Tongue (tissue), 2 donors: Measurements from ENCODE around the gene RAB31. TPM values are rescaled to one million over a fixed set of nuclear protein-coding genes. Genes with fewer than 3 reads are reported as not detected.
A peak's percentile ranks its signal among the peaks of the same experiment; 100 is the strongest.
"Not testable (repeated sequence)": the region's sequence is repeated elsewhere in the genome, so short reads cannot be mapped to it uniquely, and the experiment has no call there.

ENCODE experiments used
- DNase-seq: peaks from one replicate; pipeline ENCODE4 v3.0.0-alpha.2; 2015
- total RNA-seq: library from RNA; depleted of rRNA; stranded (reverse); fragments of >200 nt; gene quantifications from one replicate; pipeline ENCODE4 v1.2.3, GENCODE V29; 2014

RAB31 gene, protein sequence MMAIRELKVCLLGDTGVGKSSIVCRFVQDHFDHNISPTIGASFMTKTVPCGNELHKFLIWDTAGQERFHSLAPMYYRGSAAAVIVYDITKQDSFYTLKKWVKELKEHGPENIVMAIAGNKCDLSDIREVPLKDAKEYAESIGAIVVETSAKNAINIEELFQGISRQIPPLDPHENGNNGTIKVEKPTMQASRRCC
- 31.0 TPM for total RNA-seq

DNA sequence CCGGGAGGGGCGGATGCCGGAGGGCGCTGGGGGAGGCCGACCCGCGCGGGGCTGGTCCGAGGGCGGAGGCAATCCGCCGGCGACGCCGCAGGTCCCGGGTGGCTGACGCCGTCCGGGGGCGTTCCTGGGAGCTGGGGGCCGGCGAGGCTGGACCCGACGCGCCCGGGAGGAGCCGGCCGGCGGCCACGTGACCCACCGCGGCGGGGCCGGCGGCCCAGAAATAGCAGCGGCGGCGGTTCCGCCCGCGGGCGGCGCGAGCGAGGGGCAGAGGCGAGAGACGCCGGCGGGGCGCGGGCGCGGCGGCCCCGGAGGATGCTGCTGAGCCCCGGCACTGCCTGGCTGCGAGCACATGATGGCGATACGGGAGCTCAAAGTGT, at the start of gene RAB31:
TSS of gene RAB31 (plus strand) at position 245 of the 377 bp plus-strand sequence. CDS start at position 350, 105 bp downstream.
- peak; percentile 82 for DNase-seq

DNA sequence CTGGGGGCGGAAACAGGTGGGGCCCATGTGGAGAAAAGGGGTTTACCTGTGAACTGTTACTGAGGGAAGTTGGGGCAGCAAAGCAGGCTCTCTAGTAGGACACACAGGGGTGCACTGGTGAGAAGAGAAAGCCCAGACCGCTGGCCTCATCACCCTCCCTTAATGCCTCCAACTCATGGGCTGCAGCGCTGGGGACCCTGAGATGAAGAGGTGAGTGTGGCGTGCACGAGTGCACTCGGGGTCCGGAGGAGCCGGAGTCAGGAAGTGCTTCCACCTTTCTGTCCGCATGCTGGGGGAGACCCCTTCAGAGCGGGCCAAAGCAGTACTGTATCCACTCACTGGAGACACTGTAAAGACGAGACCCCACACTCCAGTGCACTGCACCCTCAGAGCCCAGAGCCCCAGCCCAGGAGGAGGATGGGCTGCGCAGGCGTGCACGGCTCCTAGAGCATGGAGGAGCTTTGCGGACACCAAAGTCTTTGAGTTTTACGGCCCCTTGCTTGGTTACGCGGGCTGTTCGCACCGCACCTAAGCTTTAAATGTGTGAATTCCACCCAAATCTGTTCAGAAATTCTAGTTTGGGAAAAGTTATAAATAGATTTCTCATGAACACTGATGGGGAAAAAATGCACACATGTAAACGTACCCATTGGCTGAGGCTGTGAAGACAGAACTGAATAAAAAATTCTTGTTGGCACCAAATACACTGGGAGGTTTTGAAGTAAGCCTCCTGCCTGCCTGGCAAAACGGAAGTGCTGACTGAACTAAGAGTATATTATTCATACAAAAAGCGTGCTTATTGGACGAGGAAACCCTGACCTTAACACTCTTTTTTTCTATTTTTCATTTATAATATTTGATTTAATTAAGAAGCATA, 48.4 kb upstream of the RAB31 start:
- no peak for DNase-seq

DNA sequence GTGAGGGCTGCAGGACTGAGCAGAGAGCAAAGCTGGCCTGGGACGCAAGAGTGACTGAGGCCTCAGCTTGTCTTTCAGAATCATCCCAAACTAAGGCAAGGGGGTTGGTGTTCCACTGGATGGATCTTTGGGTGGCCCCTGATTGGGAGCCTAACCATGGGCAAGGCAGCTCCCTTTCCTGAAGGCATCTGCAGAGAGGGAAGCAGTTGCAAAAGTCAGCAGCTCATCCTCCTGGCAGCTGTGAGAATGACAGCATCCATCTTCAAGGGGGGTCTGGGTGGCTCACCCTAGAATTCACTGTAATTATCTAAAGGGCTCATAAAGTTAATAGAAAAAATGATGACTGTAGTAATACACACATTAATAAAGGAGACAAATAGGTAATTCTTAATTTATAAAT, 46.5 kb upstream of the RAB31 start:
- DNase-seq, result no peak

GRCh38 chr18:9663377-9663776, 44.7 kb upstream of the RAB31 start:
- DNase-seq, result no peak

DNA sequence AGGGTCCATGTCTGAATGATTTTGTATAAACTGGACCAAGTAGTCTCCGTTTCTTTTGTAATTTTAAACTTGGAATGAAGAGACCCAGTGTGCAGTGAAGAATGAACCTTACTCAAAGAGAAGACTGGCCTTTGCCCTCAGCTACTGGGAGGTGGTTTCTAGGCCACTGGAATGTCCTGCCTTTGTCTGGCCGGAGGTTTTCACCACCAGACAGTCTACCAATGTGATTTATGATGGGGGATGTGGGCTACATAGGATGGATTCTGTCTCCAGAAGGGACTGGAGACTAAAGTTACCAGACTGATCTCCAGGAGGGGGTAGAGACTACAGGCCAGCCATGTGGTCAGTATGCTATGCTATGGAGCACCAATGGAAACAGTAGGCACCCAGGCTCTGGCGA, 42.8 kb upstream of the RAB31 start:
- no peak for DNase-seq

DNA sequence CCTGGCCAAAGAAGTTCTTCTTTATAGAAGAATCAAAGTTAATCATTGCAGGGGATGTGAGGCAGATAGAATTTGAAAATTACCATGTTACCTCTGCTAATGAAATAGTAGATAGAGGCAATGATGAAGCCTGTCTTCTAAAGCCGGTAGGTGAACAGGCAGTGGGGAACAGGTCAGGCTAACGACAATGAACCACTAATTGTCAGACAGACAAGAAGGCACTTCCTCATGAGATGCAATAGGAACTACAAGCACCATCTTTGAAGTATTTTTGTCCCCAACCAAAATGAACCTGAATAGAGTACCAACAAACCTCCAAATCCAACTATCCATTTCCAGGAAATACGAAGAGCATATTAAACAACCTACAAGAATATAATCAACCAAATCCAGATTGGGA, 41.6 kb upstream of the RAB31 start:
- DNase-seq, result no peak

DNA sequence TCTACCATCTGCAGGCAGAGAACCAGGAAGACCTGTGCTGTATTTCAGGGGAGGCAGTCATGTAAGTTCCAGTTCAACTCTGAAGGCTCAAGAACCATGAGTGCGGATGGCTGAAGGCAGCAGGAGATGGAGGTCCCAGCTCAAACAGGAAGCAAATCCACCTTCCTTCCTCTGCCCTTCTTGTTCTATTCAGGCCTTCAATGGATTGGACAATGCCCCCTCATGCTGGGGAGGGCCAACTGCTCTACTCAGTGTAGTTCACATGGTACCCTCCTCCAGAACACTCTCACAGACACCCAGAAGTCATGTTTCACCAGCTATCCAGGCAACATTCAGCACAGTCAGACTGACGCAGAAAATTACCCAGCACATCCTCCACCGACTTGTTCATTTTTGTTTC, 39.1 kb upstream of the RAB31 start:
- DNase-seq, result no peak

DNA sequence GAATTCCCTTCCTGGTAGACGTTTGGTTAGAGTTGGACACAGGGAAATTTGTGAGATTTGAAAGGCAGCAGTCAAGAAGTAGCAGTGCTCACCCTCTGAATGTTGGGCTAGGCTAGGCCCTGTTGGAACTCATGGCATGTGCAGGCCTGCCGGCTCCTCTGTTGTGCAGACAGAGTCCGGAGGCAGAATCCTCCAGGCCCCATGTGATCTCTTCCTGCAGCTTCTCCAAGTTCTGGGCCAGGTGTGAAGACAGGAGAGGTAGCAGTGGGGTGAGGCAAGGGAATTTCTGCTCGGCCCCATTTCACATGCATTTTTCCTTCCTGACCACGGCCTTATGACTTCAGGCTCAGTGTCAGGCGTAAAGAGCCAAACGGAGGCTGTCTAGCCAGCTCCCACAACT, 36.9 kb upstream of the RAB31 start:
- no peak for DNase-seq

GRCh38 chr18:9673296-9674251, 34.5 kb upstream of the RAB31 start:
- peak; percentile 48 for DNase-seq

- not testable (repeated sequence) for DNase-seq
These were observed 29.9 kb upstream of the RAB31 start for GRCh38 chr18:9678216-9678615.

- DNase-seq, result no peak
These were observed 29.0 kb upstream of the RAB31 start for GRCh38 chr18:9679125-9679524.

DNA sequence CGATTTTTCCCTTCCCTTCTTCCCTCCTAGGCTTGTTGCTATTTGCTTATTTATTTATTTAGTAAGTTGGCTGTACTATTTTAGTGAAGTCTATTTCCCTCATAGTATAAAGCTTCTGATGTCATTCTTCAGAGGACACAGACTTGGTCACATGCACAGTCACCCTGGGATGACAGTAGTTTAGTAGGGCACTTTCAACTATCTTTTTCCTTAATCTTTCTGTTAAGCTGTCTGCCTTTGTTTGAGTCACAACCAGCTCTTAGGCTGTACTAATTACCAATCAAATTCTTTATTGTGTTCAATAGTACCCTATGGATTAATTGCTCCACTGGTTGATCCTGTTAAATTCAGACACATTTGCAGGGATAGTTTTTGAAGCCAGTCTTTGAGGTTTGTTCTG, 26.9 kb upstream of the RAB31 start:
- DNase-seq, result no peak

DNA sequence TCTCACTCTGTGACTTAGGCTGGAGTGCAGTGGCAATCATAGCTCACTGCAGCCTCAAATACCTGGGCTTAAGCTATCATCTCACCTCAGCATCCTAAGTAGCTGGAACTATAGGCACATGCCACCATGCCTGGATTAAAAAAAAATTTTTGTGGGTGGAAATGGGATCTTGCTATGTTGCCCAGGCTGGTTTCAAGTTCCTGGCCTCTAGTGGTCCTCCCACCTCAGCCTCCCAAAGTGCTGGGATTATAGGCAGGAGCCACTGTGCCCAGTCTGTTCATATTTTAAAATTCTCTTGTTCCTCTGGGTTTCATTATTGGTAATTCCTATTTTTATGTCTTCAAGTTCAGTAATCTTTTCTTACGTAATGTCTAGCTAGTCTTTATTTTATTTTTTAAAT, 25.5 kb upstream of the RAB31 start:
- DNase-seq, result no peak

DNA sequence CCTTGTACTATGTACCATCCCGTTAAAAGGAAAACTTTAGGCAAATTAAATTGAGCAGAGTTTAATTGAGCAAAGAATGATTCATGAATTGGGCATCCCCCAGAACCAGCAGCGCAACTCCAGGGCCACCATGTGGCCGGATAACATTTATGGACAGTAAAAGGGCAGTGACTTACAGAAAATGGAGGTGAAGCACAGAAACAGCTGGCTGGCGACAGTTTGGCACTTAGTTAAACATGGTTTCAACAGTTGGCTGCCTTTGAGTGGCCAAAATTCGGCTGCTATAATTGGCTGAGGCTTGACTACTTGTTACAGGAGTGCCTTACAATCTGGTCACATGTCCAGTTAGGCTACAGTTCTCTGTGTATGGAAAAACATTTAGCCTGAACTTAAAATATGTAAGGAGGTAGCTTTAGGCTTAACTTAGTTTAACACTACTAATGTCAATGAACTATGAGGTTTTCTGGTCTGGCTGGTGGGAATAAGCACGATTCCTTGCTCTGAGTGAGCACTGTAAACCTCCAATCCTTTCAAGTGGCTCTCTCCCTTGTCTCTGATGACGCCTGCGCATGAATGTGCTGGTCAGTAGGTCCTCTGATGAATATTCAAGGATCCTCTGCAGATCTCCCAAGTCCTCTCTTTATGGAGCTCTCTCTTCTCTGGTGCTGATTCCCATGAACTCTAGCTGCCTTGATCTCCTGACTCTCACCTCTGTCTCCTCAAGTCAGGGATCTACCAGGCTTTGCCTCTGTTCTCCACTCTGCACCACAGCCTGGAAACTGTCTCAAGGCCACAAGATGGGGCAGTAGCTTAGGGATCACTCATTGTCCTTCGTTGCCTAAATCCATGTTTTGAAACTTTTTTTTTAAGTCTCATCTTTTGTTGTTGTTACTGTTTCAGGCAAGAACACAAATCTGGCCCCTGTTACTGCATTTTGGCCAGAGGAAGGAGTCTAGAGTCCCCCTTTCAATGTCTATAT, 24.4 kb upstream of the RAB31 start:
- DNase-seq, result peak; percentile 66

DNA sequence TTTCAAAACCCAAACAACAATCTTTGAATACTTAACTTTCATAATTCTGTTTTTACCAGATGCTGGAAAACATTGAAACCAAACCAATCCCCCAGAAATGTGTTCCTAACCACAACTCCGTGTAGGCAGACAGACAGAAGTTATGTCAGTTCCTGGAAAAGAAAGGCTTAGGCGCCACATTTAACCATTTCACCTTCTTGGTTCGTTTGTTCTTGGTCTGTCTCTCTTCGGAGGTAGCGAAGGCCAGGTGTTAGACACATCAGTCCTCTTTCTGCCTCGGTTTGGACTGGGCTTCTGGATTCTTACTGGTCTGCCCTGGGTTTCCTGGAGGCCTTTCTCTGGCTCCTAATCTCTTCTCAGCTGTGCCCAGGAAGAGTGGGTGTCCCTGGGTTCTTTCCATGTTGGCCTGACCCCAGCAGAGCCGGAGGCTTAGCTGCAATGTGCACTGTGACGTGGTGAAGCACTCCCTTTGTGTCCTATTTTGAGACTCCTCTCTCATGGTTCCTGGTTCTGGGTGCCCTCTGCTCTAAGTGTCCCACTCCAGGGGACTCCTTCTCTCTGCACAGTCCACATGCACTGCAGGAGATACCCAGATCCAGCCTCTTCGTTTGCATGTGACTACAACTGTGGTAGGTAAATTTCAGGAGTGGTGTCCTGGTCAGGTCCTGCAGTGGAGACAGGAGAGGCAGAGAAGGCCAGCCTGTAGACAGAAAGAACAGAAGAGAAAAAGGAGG, 23.1 kb upstream of the RAB31 start:
- DNase-seq, result peak; percentile 21

- no peak for DNase-seq
These were observed 22.5 kb upstream of the RAB31 start for GRCh38 chr18:9685615-9685890.

DNA sequence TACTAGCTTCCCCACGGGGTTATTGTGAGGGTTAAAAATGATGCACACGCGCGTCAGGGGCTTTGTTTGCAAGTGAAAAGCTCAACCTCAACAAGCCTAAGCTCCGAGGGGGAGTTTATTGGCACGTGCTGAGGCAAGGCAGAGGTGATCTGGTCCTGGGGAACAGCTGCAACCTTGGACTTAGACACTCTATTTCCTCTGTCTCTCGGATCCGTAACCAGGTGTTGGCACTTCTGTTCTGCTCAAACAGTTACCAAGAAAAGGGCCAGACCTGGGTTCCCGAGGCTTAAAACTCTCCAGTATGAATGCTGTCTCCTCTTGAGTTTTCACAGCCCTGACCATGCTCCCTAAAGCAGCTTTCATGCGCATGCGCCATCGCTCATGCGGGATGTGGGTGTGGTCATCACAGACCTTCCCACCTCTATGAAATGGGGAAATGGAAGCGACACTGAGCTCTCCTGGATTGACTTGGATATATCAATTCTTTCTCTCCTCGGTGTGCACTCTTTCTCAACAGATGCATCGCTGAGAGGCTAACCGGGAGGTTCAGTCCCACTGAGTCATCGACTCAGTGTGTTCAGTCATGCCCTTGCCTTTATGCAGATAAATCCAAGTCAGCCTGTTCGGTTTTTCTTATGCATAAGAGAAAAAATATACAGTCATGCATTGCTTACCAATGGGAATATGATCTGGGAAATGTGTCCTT, 19.9 kb upstream of the RAB31 start:
- no peak for DNase-seq

GRCh38 chr18:9689253-9689652, 18.8 kb upstream of the RAB31 start:
- DNase-seq, result no peak

GRCh38 chr18:9690418-9691188, 17.5 kb upstream of the RAB31 start:
- DNase-seq, result peak; percentile 39

DNA sequence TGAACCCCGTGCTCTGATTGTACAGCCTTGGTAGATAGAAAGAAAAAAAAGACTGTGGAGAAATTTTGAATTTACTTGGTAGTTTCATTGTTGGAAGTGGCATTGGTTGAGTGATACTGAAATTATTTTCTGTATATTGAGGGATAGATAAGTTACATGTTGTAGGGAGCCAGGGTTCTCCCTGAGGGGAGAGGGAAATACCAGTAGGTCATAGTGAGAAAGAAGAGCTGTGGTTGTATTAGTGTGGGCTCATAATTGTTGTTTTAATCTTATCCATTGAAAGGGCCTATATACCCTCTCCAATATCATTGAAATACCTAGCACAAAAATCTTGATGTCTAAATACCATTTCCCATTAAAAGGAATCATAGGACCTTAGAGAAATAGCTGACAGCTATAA, 16.9 kb upstream of the RAB31 start:
- no peak for DNase-seq
